ENCODE measurements around the gene GNPTG. TPM values are rescaled to one million over a fixed set of nuclear protein-coding genes. Genes with fewer than 3 reads are reported as not detected.
A peak's percentile ranks its signal among the peaks of the same experiment; 100 is the strongest.
"Not testable (repeated sequence)": the region's sequence is repeated elsewhere in the genome, so short reads cannot be mapped to it uniquely, and the experiment has no call there.

The GNPTG gene
- total RNA-seq, 4 donors from 2014 or later: 53.8 to 130 (median 79.1) TPM

GRCh38 chr16:1326391-1326790, 25.3 kb upstream of the GNPTG start:
- Histone ChIP-seq H3K36me3 (peaks cover 0 to 18% (median 7%) of the 10 kb centered on the region in 4 donors), H3K9me3 (no peaks in the 10 kb centered on the region), H3K4me3 (no peak overlapping the region), H3K27ac (peak overlapping the region in 2 of 4 donors; percentile 25 to 51), H3K4me1 (peaks cover 0 to 4% (median 4%) of the 10 kb centered on the region in 4 donors), H3K27me3 (peaks cover 6% of the 10 kb centered on the region)
- TF ChIP-seq POLR2A (IDR thresholded peaks at IDR 0.05) (no peak), EP300 (IDR thresholded peaks at IDR 0.05; ENCODE audit: low read depth) (no peak), POLR2AphosphoS5 (IDR thresholded peaks at IDR 0.05) (no peak), CTCF (IDR thresholded peaks at IDR 0.05) (no peak)
- WGBS, 2 donors (ENCODE audit: low coverage in 1 of 2): 54 to 76% methylated on average over 9 to 17 of the region's 17 CpGs
- in situ Hi-C loops (cut with MboI; ENCODE audit: low pct_ligation_motif_present in 1 of 4, low pct_unique_long_range_greater_than_20kb in 1 of 4, low sequenced_read_pairs in 3 of 4): no loop called here
- no peak for DNase-seq
- intact Hi-C loops (cut with DNase I; ENCODE audit: low total_unique reads): no loop called here

GRCh38 chr16:1326946-1327618, 24.6 kb upstream of the GNPTG start:
- intact Hi-C loops (cut with DNase I; ENCODE audit: low total_unique reads): no loop called here
- TF ChIP-seq POLR2AphosphoS5 (IDR thresholded peaks at IDR 0.05): no peak
- TF ChIP-seq CTCF (IDR thresholded peaks at IDR 0.05): no peak
- TF ChIP-seq POLR2A (IDR thresholded peaks at IDR 0.05): no peak
- TF ChIP-seq EP300 (IDR thresholded peaks at IDR 0.05; ENCODE audit: low read depth): no peak
- WGBS, 2 donors (ENCODE audit: low coverage in 1 of 2): 79% methylated on average over 12 of the region's 17 CpGs; no CpG with 5 or more reads in 1 of the 2 donors
- DNase-seq: no peak
- peaks cover 3 to 11% (median 11%) of the 10 kb centered on the region in 4 donors for H3K4me1 ChIP-seq
- H3K27me3 ChIP-seq: peaks cover 13% of the 10 kb centered on the region
- H3K4me3 ChIP-seq: no peak overlapping the region
- no peaks in the 10 kb centered on the region for H3K9me3 ChIP-seq
- in situ Hi-C loops (cut with MboI; ENCODE audit: low pct_ligation_motif_present in 1 of 4, low pct_unique_long_range_greater_than_20kb in 1 of 4, low sequenced_read_pairs in 3 of 4): no loop called here
- H3K36me3 ChIP-seq: peaks cover 0 to 18% (median 5%) of the 10 kb centered on the region in 4 donors
- H3K27ac ChIP-seq: peak overlapping the region in 1 of 4 donors; percentile 43

- Histone ChIP-seq H3K4me1 (peaks cover 3 to 16% (median 16%) of the 10 kb centered on the region in 4 donors), H3K9me3 (no peaks in the 10 kb centered on the region), H3K36me3 (peaks cover 0 to 18% (median 5%) of the 10 kb centered on the region in 4 donors), H3K27me3 (peaks cover 18% of the 10 kb centered on the region), H3K4me3 (no peak overlapping the region), H3K27ac (no peak overlapping the region)
- intact Hi-C loops (cut with DNase I; ENCODE audit: low total_unique reads): no loop called here
- DNase-seq: no peak
- in situ Hi-C loops (cut with MboI; ENCODE audit: low pct_ligation_motif_present in 1 of 4, low pct_unique_long_range_greater_than_20kb in 1 of 4, low sequenced_read_pairs in 3 of 4): no loop called here
- WGBS, 2 donors (ENCODE audit: low coverage in 1 of 2): 81% methylated on average over 5 of the region's 5 CpGs; no CpG with 5 or more reads in 1 of the 2 donors
- TF ChIP-seq POLR2AphosphoS5 (IDR thresholded peaks at IDR 0.05) (no peak), EP300 (IDR thresholded peaks at IDR 0.05; ENCODE audit: low read depth) (no peak), CTCF (IDR thresholded peaks at IDR 0.05) (no peak)
These were observed 24.1 kb upstream of the GNPTG start for GRCh38 chr16:1327619-1327947.

GRCh38 chr16:1328136-1328535, 23.6 kb upstream of the GNPTG start:
- WGBS, 2 donors (ENCODE audit: low coverage in 1 of 2): 91% methylated on average over 20 of the region's 20 CpGs; no CpG with 5 or more reads in 1 of the 2 donors
- H3K27ac ChIP-seq; H3K4me3 ChIP-seq; H3K9me3 ChIP-seq; DNase-seq; intact Hi-C loops (cut with DNase I; ENCODE audit: low total_unique reads); in situ Hi-C loops (cut with MboI; ENCODE audit: low pct_ligation_motif_present in 1 of 4, low pct_unique_long_range_greater_than_20kb in 1 of 4, low sequenced_read_pairs in 3 of 4): not testable (repeated sequence)
- Histone ChIP-seq H3K36me3 (peaks cover 0 to 18% (median 5%) of the 10 kb centered on the region in 4 donors), H3K4me1 (peaks cover 3 to 22% (median 21%) of the 10 kb centered on the region in 4 donors), H3K27me3 (peaks cover 23% of the 10 kb centered on the region)

- Histone ChIP-seq H3K4me1 (peaks cover 3 to 29% (median 29%) of the 10 kb centered on the region in 4 donors), H3K36me3 (peaks cover 0 to 12% (median 3%) of the 10 kb centered on the region in 4 donors), H3K27me3 (peaks cover 32% of the 10 kb centered on the region)
- H3K9me3 ChIP-seq; H3K4me3 ChIP-seq; DNase-seq; in situ Hi-C loops (cut with MboI; ENCODE audit: low pct_ligation_motif_present in 1 of 4, low pct_unique_long_range_greater_than_20kb in 1 of 4, low sequenced_read_pairs in 3 of 4); H3K27ac ChIP-seq; intact Hi-C loops (cut with DNase I; ENCODE audit: low total_unique reads): not testable (repeated sequence)
- WGBS, 2 donors (ENCODE audit: low coverage in 1 of 2): 84 to 86% methylated on average over 4 to 10 of the region's 10 CpGs
These were observed 22.8 kb upstream of the GNPTG start for GRCh38 chr16:1328961-1329360.

Data from transverse colon (tissue), 4 donors.